BE2C (cell line): Measurements from ENCODE around the gene NHSL2.
A peak's percentile ranks its signal among the peaks of the same experiment; 100 is the strongest.

Experiments
- DNase-seq: peaks from one replicate; pipeline ENCODE4 v3.0.0-alpha.2; 2020
- H3K27me3 ChIP-seq: fragments of 250-450 bp; sonication (Bioruptor Pico); 2 replicates; pipeline ENCODE4 v1.5.1; 2020; ENCODE audit warnings: mild to moderate bottlenecking
- H3K36me3 ChIP-seq: fragments of 250-450 bp; sonication (Bioruptor Pico); 2 replicates; pipeline ENCODE4 v1.5.1; 2020; ENCODE audit warnings: mild to moderate bottlenecking
- H3K4me1 ChIP-seq: fragments of 250-450 bp; sonication (Bioruptor Pico); 2 replicates; pipeline ENCODE4 v1.5.1; 2020
- H3K4me3 ChIP-seq: 2 replicates; pipeline ENCODE4 v1.5.1; 2011; ENCODE audit warnings: low read depth, low read length
- H3K9me3 ChIP-seq: fragments of 250-450 bp; sonication (Bioruptor Pico); 2 replicates; pipeline ENCODE4 v1.5.1; 2020
- TF ChIP-seq, protein P1 (sequence below): IDR thresholded peaks from 2 replicates; pipeline ENCODE4 v1.5.1; 2012; ENCODE audit warnings: mild to moderate bottlenecking, low read depth, low read length

NHSL2 gene

DNA sequence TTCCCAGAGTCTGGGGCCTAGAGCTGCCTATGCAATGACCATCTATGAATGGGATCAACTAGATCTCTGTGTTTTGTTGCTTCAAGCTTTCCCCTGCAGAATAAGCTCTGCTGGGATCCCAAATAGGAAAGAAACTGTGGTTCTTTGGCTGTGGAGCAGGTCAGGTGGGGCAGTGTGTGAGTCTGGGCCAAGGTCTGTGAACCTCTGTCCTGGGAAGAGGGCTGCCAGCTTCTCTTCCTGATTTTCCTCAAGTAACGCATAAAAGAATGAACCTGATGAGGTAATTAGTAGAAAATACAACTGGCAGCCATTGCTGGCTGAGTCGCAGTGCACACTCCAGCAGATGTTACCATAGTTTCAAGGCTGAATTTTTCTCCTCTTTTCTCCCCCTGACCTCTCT lies 266.3 kb downstream of the NHSL2 start:
- TF ChIP-seq, protein P1, sequence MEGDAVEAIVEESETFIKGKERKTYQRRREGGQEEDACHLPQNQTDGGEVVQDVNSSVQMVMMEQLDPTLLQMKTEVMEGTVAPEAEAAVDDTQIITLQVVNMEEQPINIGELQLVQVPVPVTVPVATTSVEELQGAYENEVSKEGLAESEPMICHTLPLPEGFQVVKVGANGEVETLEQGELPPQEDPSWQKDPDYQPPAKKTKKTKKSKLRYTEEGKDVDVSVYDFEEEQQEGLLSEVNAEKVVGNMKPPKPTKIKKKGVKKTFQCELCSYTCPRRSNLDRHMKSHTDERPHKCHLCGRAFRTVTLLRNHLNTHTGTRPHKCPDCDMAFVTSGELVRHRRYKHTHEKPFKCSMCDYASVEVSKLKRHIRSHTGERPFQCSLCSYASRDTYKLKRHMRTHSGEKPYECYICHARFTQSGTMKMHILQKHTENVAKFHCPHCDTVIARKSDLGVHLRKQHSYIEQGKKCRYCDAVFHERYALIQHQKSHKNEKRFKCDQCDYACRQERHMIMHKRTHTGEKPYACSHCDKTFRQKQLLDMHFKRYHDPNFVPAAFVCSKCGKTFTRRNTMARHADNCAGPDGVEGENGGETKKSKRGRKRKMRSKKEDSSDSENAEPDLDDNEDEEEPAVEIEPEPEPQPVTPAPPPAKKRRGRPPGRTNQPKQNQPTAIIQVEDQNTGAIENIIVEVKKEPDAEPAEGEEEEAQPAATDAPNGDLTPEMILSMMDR: no peak
- no peaks in the 10 kb centered on the region for H3K36me3 ChIP-seq
- no peak for DNase-seq

DNA sequence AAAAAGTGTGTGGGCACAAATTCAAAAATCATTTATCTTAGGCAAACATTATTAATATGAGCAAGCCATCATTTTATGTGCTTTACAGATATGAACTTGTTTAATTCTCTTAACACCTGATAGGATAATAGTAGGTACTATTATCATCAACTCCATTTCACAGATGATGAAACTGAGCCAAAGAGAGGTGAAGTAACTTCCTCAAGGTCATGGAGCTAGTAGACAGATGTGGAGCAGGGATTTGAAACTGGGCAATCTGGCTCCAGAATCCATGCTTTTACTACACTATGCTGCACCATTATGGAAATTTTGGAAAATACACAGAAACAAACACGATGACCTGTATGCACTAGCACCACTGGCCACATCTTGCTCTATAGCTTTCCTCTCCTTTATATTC lies 269.9 kb downstream of the NHSL2 start:
- TF ChIP-seq, protein P1: no peak
- DNase-seq: no peak
- Histone ChIP-seq H3K4me1 (no peaks in the 10 kb centered on the region), H3K27me3 (no peaks in the 10 kb centered on the region), H3K9me3 (no peaks in the 10 kb centered on the region), H3K4me3 (peak overlapping the region; percentile 96), H3K36me3 (no peaks in the 10 kb centered on the region)

More for the DNA sequence above, 266.3 kb downstream of the NHSL2 start:
- H3K9me3 ChIP-seq: no peaks in the 10 kb centered on the region
- H3K4me3 ChIP-seq: no peak overlapping the region
- no peaks in the 10 kb centered on the region for H3K4me1 ChIP-seq
- no peaks in the 10 kb centered on the region for H3K27me3 ChIP-seq

DNA sequence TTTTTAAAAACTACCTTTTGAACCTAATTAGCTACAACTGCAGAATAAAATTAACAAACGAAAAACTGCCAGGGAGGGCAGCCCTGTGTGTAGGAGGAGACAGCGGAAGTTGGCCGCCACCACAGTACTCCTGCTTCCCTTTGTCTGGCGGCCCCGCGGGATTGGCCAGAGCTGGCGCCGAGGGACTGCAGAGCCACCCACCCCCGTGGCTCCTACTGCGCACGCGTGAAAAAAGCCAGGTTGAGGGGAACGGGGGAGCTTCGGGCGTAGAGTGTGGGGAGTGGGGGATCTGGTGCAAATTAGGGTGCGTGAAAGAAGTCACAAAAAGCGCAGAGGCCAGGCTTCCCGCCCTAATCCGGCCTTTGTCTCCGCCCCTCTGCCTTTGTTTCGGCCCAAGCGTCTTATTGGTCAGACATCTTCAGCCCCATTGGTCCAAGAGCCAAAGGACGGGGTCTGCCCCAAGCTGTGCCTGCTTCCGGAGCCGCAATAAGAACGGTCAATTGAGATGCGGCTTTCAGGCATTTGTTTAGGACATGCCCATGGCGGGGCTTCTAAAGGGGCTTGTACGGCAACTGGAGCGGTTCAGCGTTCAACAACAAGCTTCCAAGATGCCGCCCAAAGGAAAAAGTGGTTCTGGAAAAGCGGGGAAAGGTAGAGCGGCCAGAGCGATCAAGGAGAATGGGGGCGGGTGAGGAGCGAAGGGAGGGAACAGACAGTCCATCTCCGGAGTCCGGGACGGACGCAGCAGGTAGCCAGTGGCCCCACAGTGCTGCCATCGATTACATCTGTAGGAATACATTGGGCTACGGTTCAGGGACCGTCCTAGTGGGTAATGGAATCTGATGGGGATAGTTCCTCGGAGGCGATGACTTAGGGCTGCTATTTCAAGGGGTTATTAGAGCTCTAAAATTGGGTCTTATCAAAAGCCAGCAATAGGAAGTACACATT lies 270.8 kb downstream of the NHSL2 start, which contains the start of gene PIN4:
TSS of gene PIN4 (plus strand) at position 580 of the 948 bp plus-strand sequence. CDS start at position 609, 29 bp downstream.
- peak; percentile 92 for DNase-seq
- no peaks in the 10 kb centered on the region for H3K4me1 ChIP-seq
- H3K4me3 ChIP-seq: peak within 1 kb of the TSS; percentile 96
- no peaks in the 10 kb centered on the region for H3K9me3 ChIP-seq
- H3K36me3 ChIP-seq: no peaks in the 10 kb centered on the region
- H3K27me3 ChIP-seq: no peaks in the 10 kb centered on the region
- TF ChIP-seq, protein P1: no peak

DNA sequence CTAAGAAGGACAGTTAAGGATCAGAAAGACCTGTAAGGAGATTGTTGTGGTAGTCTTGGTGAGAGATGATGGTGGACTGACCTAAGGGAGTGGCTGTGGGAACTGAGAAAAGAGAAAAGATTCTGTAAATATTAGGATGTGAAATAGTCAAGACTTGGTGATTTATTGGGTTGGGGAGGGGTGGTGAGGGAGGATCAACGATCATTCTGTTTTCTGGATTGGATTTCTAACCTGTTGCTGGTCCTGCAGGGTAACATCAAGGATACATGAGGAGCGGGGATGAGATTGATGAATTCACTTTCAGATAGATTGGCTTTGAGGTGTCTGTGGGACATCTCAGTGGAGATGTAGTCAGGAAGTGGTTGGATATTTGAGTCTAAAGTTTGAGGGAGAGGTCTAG lies 272.3 kb downstream of the NHSL2 start:
- no peak for DNase-seq
- Histone ChIP-seq H3K27me3 (no peaks in the 10 kb centered on the region), H3K4me1 (no peaks in the 10 kb centered on the region), H3K4me3 (peak overlapping the region; percentile 96; the same call in 1 of the 2 replicates), H3K9me3 (no peaks in the 10 kb centered on the region), H3K36me3 (no peaks in the 10 kb centered on the region)
- TF ChIP-seq, protein P1: no peak

DNA sequence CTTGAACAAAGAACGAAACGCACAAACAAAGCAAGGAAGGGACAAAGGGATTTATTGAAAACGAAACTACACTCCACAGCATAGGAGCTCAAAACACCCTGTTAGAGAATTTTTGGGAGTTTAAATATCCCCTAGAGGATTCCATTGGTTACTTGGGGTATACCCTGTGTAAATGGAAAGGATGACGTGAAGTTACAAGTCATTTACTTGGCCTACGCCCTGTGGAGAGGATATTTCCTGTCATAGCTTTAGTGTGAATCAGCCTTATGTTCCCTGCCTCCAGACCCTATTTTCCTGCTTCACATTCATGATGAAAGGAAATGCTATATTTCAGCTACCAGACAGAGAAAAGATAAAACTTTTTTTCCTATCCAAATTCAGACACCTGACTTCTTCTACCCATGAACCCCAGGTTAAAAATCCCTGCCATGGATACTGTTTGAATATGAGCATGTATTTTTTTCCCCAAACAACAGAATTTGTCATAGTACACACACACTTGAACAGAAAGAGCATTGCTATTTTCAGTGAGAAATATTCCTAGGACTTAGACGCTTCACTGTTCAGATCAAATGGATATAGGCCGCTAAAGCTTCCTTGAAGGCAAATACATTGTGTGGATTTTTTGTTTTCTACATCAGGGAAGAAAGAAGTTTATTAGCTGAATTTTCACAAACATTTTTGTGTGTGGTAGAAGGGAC lies 291.3 kb downstream of the NHSL2 start:
- peaks cover 4% of the 10 kb centered on the region; the same call in 1 of the 2 replicates for H3K36me3 ChIP-seq
- H3K4me1 ChIP-seq: no peaks in the 10 kb centered on the region
- H3K27me3 ChIP-seq: no peaks in the 10 kb centered on the region
- no peaks in the 10 kb centered on the region for H3K9me3 ChIP-seq
- H3K4me3 ChIP-seq: no peak overlapping the region
- DNase-seq: no peak
- TF ChIP-seq, protein P1: no peak
